Activated CD4-positive, alpha-beta memory T cell treated with anti-CD3 and anti-CD28 coated beads for 36 hours (primary cell): Measurements from ENCODE around the gene GCM1. TPM values are rescaled to one million over a fixed set of nuclear protein-coding genes. Genes with fewer than 3 reads are reported as not detected.
A peak's percentile ranks its signal among the peaks of the same experiment; 100 is the strongest.
"Not testable (repeated sequence)": the region's sequence is repeated elsewhere in the genome, so short reads cannot be mapped to it uniquely, and the experiment has no call there.

Experiments
- CTCF ChIA-PET: fragments of 350-600 bp; sonication (Branson Sonifier 250); formaldehyde crosslinking; loops from one replicate; lab custom pipeline; 2021; ENCODE audit warnings: antibody characterized with exemption, inconsistent platforms; lab: Charles Lee
- POLR2A ChIA-PET: fragments of 350-600 bp; sonication (Branson Sonifier 250); formaldehyde crosslinking; loops from one replicate; lab custom pipeline; 2021; ENCODE audit warnings: antibody characterized with exemption; lab: Charles Lee
- DNase-seq: peaks from one replicate; pipeline ENCODE4 v3.0.0-alpha.2; 2020
- H3K27ac Mint-ChIP-seq: one replicate; pipeline ENCODE4 v1.8.0; 2021; ENCODE audit warnings: mixed read lengths
- H3K27me3 Mint-ChIP-seq: one replicate; pipeline ENCODE4 v1.8.0; 2021; ENCODE audit warnings: mixed read lengths
- H3K36me3 Mint-ChIP-seq: one replicate; pipeline ENCODE4 v1.8.0; 2021; ENCODE audit warnings: mixed read lengths
- H3K4me1 Mint-ChIP-seq: one replicate; pipeline ENCODE4 v1.8.0; 2021; ENCODE audit warnings: low read depth, mixed read lengths
- H3K4me3 Mint-ChIP-seq: one replicate; pipeline ENCODE4 v1.8.0; 2021; ENCODE audit warnings: mild to moderate bottlenecking, mixed read lengths
- H3K9me3 Mint-ChIP-seq: one replicate; pipeline ENCODE4 v1.8.0; 2021; ENCODE audit warnings: mixed read lengths
- intact Hi-C: fragments of 100-400 bp; cut with micrococcal nuclease; formaldehyde crosslinking; loops from one replicate; pipeline ENCODE4 v1.15.1; 2023
- total RNA-seq, 2 experiments: library from RNA; stranded (reverse); gene quantifications; one replicate each; pipeline ENCODE4 v1.2.3, GENCODE V29; 2021

GCM1 gene
- total RNA-seq, 2 experiments from 2014 or later, result not detected

GRCh38 chr6:53171605-53172467 is 23.2 kb upstream of the GCM1 start:
- DNase-seq, result peak; percentile 92
- CTCF ChIA-PET, result interaction anchor here (0.6 to 10.9 kb wide), 45 partner anchors 14 to 1937 kb away, joined by 3 to 140 read pairs (median 4); partner anchors contain the start of gene LRRC1
- H3K27ac Mint-ChIP-seq, result no peak overlapping the region
- POLR2A ChIA-PET, result no interaction called here
- H3K4me1 Mint-ChIP-seq, result no peaks in the 10 kb centered on the region
- H3K9me3 Mint-ChIP-seq, result no peaks in the 10 kb centered on the region
- intact Hi-C loops, result loop anchor here (1.0 to 10.0 kb wide), 6 partner anchors 120 to 557 kb away; no protein-coding TSS in a partner anchor
- no peak overlapping the region for H3K4me3 Mint-ChIP-seq
- H3K27me3 Mint-ChIP-seq, result no peaks in the 10 kb centered on the region
- no peaks in the 10 kb centered on the region for H3K36me3 Mint-ChIP-seq

GRCh38 chr6:53168516-53169267 is 20.1 kb upstream of the GCM1 start:
- POLR2A ChIA-PET, result no interaction called here

GRCh38 chr6:53165293-53165692 is 16.7 kb upstream of the GCM1 start:
- peaks cover 4% of the 10 kb centered on the region for H3K4me1 Mint-ChIP-seq
- POLR2A ChIA-PET, result no interaction called here
- intact Hi-C loops, result no loop called here
- H3K27me3 Mint-ChIP-seq, result no peaks in the 10 kb centered on the region
- H3K27ac Mint-ChIP-seq, result no peak overlapping the region
- DNase-seq, result no peak
- no peak overlapping the region for H3K4me3 Mint-ChIP-seq
- H3K9me3 Mint-ChIP-seq, result peaks cover 4% of the 10 kb centered on the region
- H3K36me3 Mint-ChIP-seq, result no peaks in the 10 kb centered on the region
- CTCF ChIA-PET, result no interaction called here

More at GRCh38 chr6:53168516-53169267, 20.1 kb upstream of the GCM1 start:
- no peak for DNase-seq
- Mint-ChIP-seq H3K4me1 (no peaks in the 10 kb centered on the region), H3K36me3 (no peaks in the 10 kb centered on the region), H3K27me3 (no peaks in the 10 kb centered on the region), H3K9me3 (peaks cover 4% of the 10 kb centered on the region), H3K27ac (no peak overlapping the region), H3K4me3 (no peak overlapping the region)
- CTCF ChIA-PET, result interaction anchor here (0.7 to 10.9 kb wide), 3 partner anchors 262 to 481 kb away, joined by 3 to 140 read pairs (median 3); no protein-coding TSS in a partner anchor
- intact Hi-C loops, result no loop called here

GRCh38 chr6:53162606-53163005 is 14.0 kb upstream of the GCM1 start:
- intact Hi-C loops, result no loop called here
- Mint-ChIP-seq H3K36me3 (no peaks in the 10 kb centered on the region), H3K9me3 (peaks cover 4% of the 10 kb centered on the region), H3K4me3 (no peak overlapping the region), H3K27me3 (no peaks in the 10 kb centered on the region), H3K27ac (no peak overlapping the region), H3K4me1 (peaks cover 4% of the 10 kb centered on the region)
- CTCF ChIA-PET, result no interaction called here
- DNase-seq, result no peak
- POLR2A ChIA-PET, result no interaction called here

- H3K4me3 Mint-ChIP-seq, result no peak overlapping the region
- POLR2A ChIA-PET, result no interaction called here
- intact Hi-C loops, result no loop called here
- no peaks in the 10 kb centered on the region for H3K36me3 Mint-ChIP-seq
- H3K4me1 Mint-ChIP-seq, result peaks cover 4% of the 10 kb centered on the region
- DNase-seq, result no peak
- CTCF ChIA-PET, result no interaction called here
- H3K27me3 Mint-ChIP-seq, result no peaks in the 10 kb centered on the region
- no peak overlapping the region for H3K27ac Mint-ChIP-seq
- peaks cover 4% of the 10 kb centered on the region for H3K9me3 Mint-ChIP-seq
These were observed 12.9 kb upstream of the GCM1 start for GRCh38 chr6:53161481-53162009.

GRCh38 chr6:53159558-53159957 is 10.9 kb upstream of the GCM1 start:
- ChIA-PET CTCF (no interaction called here), POLR2A (no interaction called here)
- H3K27me3 Mint-ChIP-seq, result no peaks in the 10 kb centered on the region
- H3K27ac Mint-ChIP-seq, result no peak overlapping the region
- no peaks in the 10 kb centered on the region for H3K36me3 Mint-ChIP-seq
- intact Hi-C loops, result no loop called here
- peaks cover 4% of the 10 kb centered on the region for H3K9me3 Mint-ChIP-seq
- H3K4me3 Mint-ChIP-seq, result no peak overlapping the region
- peaks cover 4% of the 10 kb centered on the region for H3K4me1 Mint-ChIP-seq
- DNase-seq, result no peak

GRCh38 chr6:53158076-53158475 is 9.4 kb upstream of the GCM1 start:
- H3K9me3 Mint-ChIP-seq, H3K27ac Mint-ChIP-seq, intact Hi-C loops, DNase-seq, H3K4me3 Mint-ChIP-seq, H3K36me3 Mint-ChIP-seq, H3K4me1 Mint-ChIP-seq, H3K27me3 Mint-ChIP-seq, POLR2A ChIA-PET: not testable (repeated sequence)
- CTCF ChIA-PET, result interaction anchor here (1.5 kb wide), 1 partner anchor 13 kb away, joined by 8 read pairs; no protein-coding TSS in a partner anchor

GRCh38 chr6:53155279-53155678 is 6.6 kb upstream of the GCM1 start:
- CTCF ChIA-PET, result interaction anchor here (1.0 kb wide), 2 partner anchors 18 to 570 kb away, joined by 3 read pairs; no protein-coding TSS in a partner anchor
- H3K27me3 Mint-ChIP-seq, H3K4me3 Mint-ChIP-seq, H3K36me3 Mint-ChIP-seq, H3K4me1 Mint-ChIP-seq, H3K27ac Mint-ChIP-seq, H3K9me3 Mint-ChIP-seq, intact Hi-C loops, POLR2A ChIA-PET, DNase-seq: not testable (repeated sequence)

- H3K4me1 Mint-ChIP-seq, result no peaks in the 10 kb centered on the region
- ChIA-PET POLR2A (no interaction called here), CTCF (interaction anchor here (1.0 kb wide), 2 partner anchors 18 to 571 kb away, joined by 3 read pairs; no protein-coding TSS in a partner anchor)
- H3K4me3 Mint-ChIP-seq, result no peak overlapping the region
- peaks cover 1% of the 10 kb centered on the region for H3K27me3 Mint-ChIP-seq
- no peak for DNase-seq
- no peaks in the 10 kb centered on the region for H3K9me3 Mint-ChIP-seq
- H3K36me3 Mint-ChIP-seq, result no peaks in the 10 kb centered on the region
- intact Hi-C loops, result no loop called here
- H3K27ac Mint-ChIP-seq, result no peak overlapping the region
These were observed 6.2 kb upstream of the GCM1 start for GRCh38 chr6:53154794-53155193.

- intact Hi-C loops, result no loop called here
- Mint-ChIP-seq H3K4me1 (no peaks in the 10 kb centered on the region), H3K4me3 (no peak overlapping the region), H3K27ac (no peak overlapping the region), H3K36me3 (no peaks in the 10 kb centered on the region), H3K27me3 (peaks cover 1% of the 10 kb centered on the region), H3K9me3 (no peaks in the 10 kb centered on the region)
- DNase-seq, result no peak
- ChIA-PET POLR2A (no interaction called here), CTCF (interaction anchor here (0.8 kb wide), 1 partner anchor 575 kb away, joined by 3 read pairs; no protein-coding TSS in a partner anchor)
These were observed 5.4 kb upstream of the GCM1 start for GRCh38 chr6:53154071-53154470.

- DNase-seq, result no peak
- Mint-ChIP-seq H3K27ac (no peak overlapping the region), H3K9me3 (no peaks in the 10 kb centered on the region), H3K36me3 (no peaks in the 10 kb centered on the region), H3K27me3 (peaks cover 1% of the 10 kb centered on the region), H3K4me3 (no peak overlapping the region), H3K4me1 (no peaks in the 10 kb centered on the region)
- POLR2A ChIA-PET, result no interaction called here
- CTCF ChIA-PET, result interaction anchor here (1.1 kb wide), 1 partner anchor 327 kb away, joined by 3 read pairs; no protein-coding TSS in a partner anchor
- intact Hi-C loops, result no loop called here
These were observed 3.9 kb upstream of the GCM1 start for GRCh38 chr6:53152576-53152975.

- peak; percentile 22 for DNase-seq
- POLR2A ChIA-PET, result no interaction called here
- no peak overlapping the region for H3K4me3 Mint-ChIP-seq
These were observed 3.0 kb upstream of the GCM1 start for GRCh38 chr6:53151676-53152075.

More at GRCh38 chr6:53151676-53152075, 3.0 kb upstream of the GCM1 start:
- H3K27ac Mint-ChIP-seq, result no peak overlapping the region
- H3K27me3 Mint-ChIP-seq, result peaks cover 1% of the 10 kb centered on the region
- H3K9me3 Mint-ChIP-seq, result no peaks in the 10 kb centered on the region
- no peaks in the 10 kb centered on the region for H3K4me1 Mint-ChIP-seq
- H3K36me3 Mint-ChIP-seq, result no peaks in the 10 kb centered on the region
- intact Hi-C loops, result no loop called here
- CTCF ChIA-PET, result interaction anchor here (1.1 kb wide), 1 partner anchor 328 kb away, joined by 3 read pairs; no protein-coding TSS in a partner anchor
